Thyroid gland (tissue), 4 donors: ENCODE measurements around the gene PLD2.

Experiments used
- CTCF ChIP-seq, 6 experiments: fragments of 200-600 bp in 3 of 6; fragments of 450-650 bp in 3 of 6; sonication (generic) in 3 of 6; IDR thresholded peaks; one replicate each; pipeline ENCODE4 v1.5.1; 2016 to 2019; ENCODE audit warnings: antibody characterized with exemption in 6 of 6, mild to moderate bottlenecking in 2 of 6, inconsistent platforms in 1 of 6, moderate library complexity in 1 of 6
- POLR2A ChIP-seq, 2 donors: fragments of 450-650 bp; IDR thresholded peaks; one replicate each; pipeline ENCODE4 v1.6.1; 2017; ENCODE audit warnings: antibody characterized with exemption in 2 of 2, mild to moderate bottlenecking in 2 of 2, moderate library complexity in 1 of 2

- no peak for TF ChIP-seq CTCF (IDR thresholded peaks at IDR 0.05)
- no peak for TF ChIP-seq POLR2A (IDR thresholded peaks at IDR 0.05)
Measured at GRCh38 chr17:4764595-4764994, 42.4 kb upstream of the PLD2 start.
